T-helper 2 cell treated with Interferon-gamma antibody and Interleukin-4, amounts not matched to agents 5 μg/mL and 100 μg/mL, for 36 hours (primary cell): ENCODE data around the gene FOXP3.

ENCODE experiments used
- DNase-seq: peaks from one replicate; pipeline ENCODE4 v3.0.0; 2021; ENCODE audit warnings: low spot score
- H3K27ac Mint-ChIP-seq: one replicate; pipeline ENCODE4 v1.8.0; 2021; ENCODE audit warnings: mild to moderate bottlenecking, mixed read lengths
- H3K27me3 Mint-ChIP-seq: one replicate; pipeline ENCODE4 v1.8.0; 2021; ENCODE audit warnings: low read depth, mixed read lengths
- H3K36me3 Mint-ChIP-seq: one replicate; pipeline ENCODE4 v1.8.0; 2021; ENCODE audit warnings: low read depth, mixed read lengths
- H3K4me1 Mint-ChIP-seq: one replicate; pipeline ENCODE4 v1.8.0; 2021; ENCODE audit warnings: low read depth, mixed read lengths
- H3K4me3 Mint-ChIP-seq: one replicate; pipeline ENCODE4 v1.8.0; 2022; ENCODE audit warnings: mild to moderate bottlenecking, moderate library complexity, mixed read lengths
- H3K9me3 Mint-ChIP-seq: one replicate; pipeline ENCODE4 v1.8.0; 2021; ENCODE audit warnings: mixed read lengths

FOXP3 gene

DNA sequence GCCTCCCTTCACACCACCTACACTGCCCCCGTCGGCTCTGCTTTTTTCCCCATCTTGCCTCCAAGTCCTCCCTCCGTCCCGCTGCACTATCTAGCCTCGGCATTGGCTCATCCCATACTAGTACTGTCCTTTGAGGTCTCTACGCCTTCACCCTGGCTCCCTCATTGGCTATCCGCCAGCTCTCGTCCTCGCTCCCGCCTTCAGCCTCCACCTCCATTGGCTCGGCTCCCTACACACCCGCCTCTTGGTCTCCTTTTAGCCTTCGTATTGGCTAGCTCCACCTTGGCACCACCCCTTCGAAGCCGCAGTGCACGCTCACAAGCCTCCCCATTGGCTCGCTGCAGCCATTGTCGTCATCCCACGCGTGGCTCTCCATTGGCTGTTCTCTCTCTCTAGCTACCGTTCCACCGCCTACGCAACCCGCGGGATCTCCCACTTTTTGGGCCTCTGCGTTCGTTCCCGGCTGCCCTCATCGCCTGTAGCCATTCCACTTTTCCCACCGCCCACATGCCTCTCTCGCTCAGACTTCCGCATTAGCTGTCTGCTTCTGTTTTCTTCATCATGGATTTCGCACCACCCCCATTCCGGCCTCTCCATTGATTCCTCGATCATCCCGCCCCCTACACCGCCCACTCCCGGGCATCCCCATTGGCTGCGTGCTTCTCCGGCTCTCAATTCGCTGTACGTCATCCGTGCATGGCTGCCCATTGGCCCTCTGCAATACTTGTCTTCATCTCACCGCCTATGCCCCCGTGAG lies 4.7 kb upstream of the FOXP3 start:
- H3K36me3 Mint-ChIP-seq: peaks cover 21% of the 10 kb centered on the region
- H3K4me3 Mint-ChIP-seq: peak overlapping the region; percentile 98
- no peaks in the 10 kb centered on the region for H3K9me3 Mint-ChIP-seq
- H3K27me3 Mint-ChIP-seq: no peaks in the 10 kb centered on the region
- DNase-seq: peak; percentile 94
- H3K4me1 Mint-ChIP-seq: peaks cover 39% of the 10 kb centered on the region
- peak overlapping the region; percentile 100 for H3K27ac Mint-ChIP-seq

- peaks cover 39% of the 10 kb centered on the region for H3K4me1 Mint-ChIP-seq
- H3K4me3 Mint-ChIP-seq: peak overlapping the region; percentile 98
- H3K9me3 Mint-ChIP-seq: no peaks in the 10 kb centered on the region
- DNase-seq: no peak
- peaks cover 17% of the 10 kb centered on the region for H3K36me3 Mint-ChIP-seq
- H3K27ac Mint-ChIP-seq: peak overlapping the region; percentile 100
- H3K27me3 Mint-ChIP-seq: no peaks in the 10 kb centered on the region
Observed at GRCh38 chrX:49268702-49269009, 4.1 kb upstream of the FOXP3 start.

GRCh38 chrX:49266523-49267445 lies 2.3 kb upstream of the FOXP3 start:
- Mint-ChIP-seq H3K27me3 (no peaks in the 10 kb centered on the region), H3K4me1 (peaks cover 39% of the 10 kb centered on the region), H3K27ac (peak overlapping the region; percentile 41), H3K4me3 (peak overlapping the region; percentile 98), H3K36me3 (peaks cover 15% of the 10 kb centered on the region), H3K9me3 (no peaks in the 10 kb centered on the region)
- DNase-seq: no peak

- no peak for DNase-seq
- peaks cover 38% of the 10 kb centered on the region for H3K4me1 Mint-ChIP-seq
- H3K36me3 Mint-ChIP-seq: peaks cover 13% of the 10 kb centered on the region
- no peaks in the 10 kb centered on the region for H3K27me3 Mint-ChIP-seq
- peak overlapping the region; percentile 53 for H3K27ac Mint-ChIP-seq
- no peaks in the 10 kb centered on the region for H3K9me3 Mint-ChIP-seq
- H3K4me3 Mint-ChIP-seq: peak overlapping the region; percentile 80
Observed at GRCh38 chrX:49263631-49264030, 879 bp downstream of the FOXP3 start.

DNA sequence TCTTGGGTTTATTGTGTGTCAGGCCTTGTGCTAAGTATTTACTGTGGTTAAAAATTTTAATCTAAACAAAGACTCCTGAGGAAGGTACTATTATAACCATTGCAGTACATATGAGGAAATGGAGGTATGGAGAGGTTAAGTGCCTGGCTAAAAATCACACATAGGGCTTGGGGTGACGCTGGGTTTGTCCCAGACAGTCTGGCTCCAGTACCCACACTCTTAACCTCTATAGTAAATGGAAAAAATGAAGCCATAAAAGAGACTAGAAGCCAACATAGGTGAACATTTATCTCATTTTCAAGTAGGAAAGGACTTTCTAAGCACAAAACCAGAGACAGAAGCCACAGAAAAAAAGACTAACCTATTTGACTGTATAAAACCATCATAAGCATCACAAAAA lies 1.9 kb downstream of the FOXP3 start:
- peak overlapping the region; percentile 68 for H3K4me3 Mint-ChIP-seq
- H3K9me3 Mint-ChIP-seq: no peaks in the 10 kb centered on the region
- DNase-seq: no peak
- H3K36me3 Mint-ChIP-seq: peaks cover 13% of the 10 kb centered on the region
- peaks cover 34% of the 10 kb centered on the region for H3K4me1 Mint-ChIP-seq
- H3K27me3 Mint-ChIP-seq: no peaks in the 10 kb centered on the region
- no peak overlapping the region for H3K27ac Mint-ChIP-seq

DNA sequence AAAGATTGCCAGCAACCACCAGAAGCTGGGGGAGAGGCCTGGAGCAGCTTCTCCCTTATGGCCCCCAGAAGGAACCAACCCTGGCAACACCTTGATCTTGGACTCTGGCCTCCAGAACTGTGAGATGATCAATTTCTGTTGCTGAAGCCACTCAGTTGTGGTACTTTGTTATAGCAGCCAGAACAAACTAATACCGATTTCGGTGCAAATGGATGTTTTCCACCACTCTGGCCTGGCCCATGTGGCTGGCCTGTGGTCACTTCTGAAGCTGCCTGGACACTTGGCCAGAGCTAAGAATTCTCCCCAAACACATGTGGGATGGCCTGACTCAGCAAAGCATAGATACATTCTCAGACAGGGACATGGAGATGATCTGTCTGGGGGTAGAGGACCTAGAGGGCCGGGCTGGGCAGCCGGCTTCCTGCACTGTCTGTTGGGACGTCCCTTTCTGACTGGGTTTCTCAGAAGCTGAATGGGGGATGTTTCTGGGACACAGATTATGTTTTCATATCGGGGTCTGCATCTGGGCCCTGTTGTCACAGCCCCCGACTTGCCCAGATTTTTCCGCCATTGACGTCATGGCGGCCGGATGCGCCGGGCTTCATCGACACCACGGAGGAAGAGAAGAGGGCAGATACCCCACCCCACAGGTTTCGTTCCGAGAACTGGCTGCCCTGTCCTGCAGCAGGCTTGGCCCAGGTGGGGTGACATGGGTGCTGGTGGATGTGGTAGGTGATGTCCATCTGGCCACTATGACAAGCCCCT lies 4.1 kb downstream of the FOXP3 start:
- peaks cover 14% of the 10 kb centered on the region for H3K36me3 Mint-ChIP-seq
- no peak for DNase-seq
- H3K27me3 Mint-ChIP-seq: no peaks in the 10 kb centered on the region
- no peaks in the 10 kb centered on the region for H3K9me3 Mint-ChIP-seq
- peak overlapping the region; percentile 55 for H3K27ac Mint-ChIP-seq
- H3K4me3 Mint-ChIP-seq: no peak overlapping the region
- H3K4me1 Mint-ChIP-seq: peaks cover 34% of the 10 kb centered on the region

- peak overlapping the region; percentile 10 for H3K27ac Mint-ChIP-seq
- H3K27me3 Mint-ChIP-seq: no peaks in the 10 kb centered on the region
- no peak overlapping the region for H3K4me3 Mint-ChIP-seq
- H3K4me1 Mint-ChIP-seq: peaks cover 24% of the 10 kb centered on the region
- no peaks in the 10 kb centered on the region for H3K9me3 Mint-ChIP-seq
- no peak for DNase-seq
- H3K36me3 Mint-ChIP-seq: peaks cover 14% of the 10 kb centered on the region
Observed at GRCh38 chrX:49258749-49259124, 5.8 kb downstream of the FOXP3 start.

GRCh38 chrX:49257846-49258748 lies 6.4 kb downstream of the FOXP3 start:
- H3K4me3 Mint-ChIP-seq: peak overlapping the region; percentile 5
- H3K4me1 Mint-ChIP-seq: peaks cover 23% of the 10 kb centered on the region
- no peaks in the 10 kb centered on the region for H3K9me3 Mint-ChIP-seq
- H3K27ac Mint-ChIP-seq: no peak overlapping the region
- no peaks in the 10 kb centered on the region for H3K27me3 Mint-ChIP-seq
- H3K36me3 Mint-ChIP-seq: peaks cover 14% of the 10 kb centered on the region
- no peak for DNase-seq

DNA sequence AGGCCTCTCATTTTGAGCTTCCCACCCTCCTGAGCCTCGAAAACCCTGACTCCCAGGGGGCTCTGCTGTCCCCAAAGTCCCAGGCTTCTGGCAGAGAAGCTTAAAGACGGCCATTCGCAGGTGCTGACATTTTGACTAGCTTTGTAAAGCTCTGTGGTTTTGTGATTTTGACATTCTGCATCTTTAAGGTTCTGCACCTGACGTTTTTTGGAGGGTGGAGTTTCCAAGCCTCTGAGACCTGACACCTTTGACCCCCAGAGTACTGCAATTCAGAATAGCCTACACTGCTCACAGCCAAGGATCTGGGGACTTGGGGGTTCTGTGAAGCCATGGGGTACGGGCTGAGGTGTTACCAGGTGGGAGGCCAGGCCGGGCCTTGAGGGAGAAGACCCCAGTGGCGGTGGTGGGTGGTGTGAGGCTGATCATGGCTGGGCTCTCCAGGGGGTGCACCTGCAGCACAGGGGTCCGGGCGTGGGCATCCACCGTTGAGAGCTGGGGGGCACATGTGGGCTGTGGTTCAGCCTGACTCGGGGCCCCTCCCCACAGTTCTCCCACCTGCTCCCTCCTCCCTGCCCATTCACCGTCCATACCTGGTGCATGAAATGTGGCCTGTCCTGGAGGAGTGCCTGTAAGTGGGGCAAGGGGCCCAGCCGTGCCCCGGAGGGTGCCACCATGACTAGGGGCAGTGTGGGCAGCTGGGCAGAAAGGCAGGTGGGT lies 7.3 kb downstream of the FOXP3 start:
- Mint-ChIP-seq H3K4me3 (no peak overlapping the region), H3K36me3 (peaks cover 19% of the 10 kb centered on the region), H3K27me3 (no peaks in the 10 kb centered on the region), H3K27ac (no peak overlapping the region), H3K4me1 (peaks cover 18% of the 10 kb centered on the region), H3K9me3 (no peaks in the 10 kb centered on the region)
- DNase-seq: no peak

- Mint-ChIP-seq H3K27me3 (no peaks in the 10 kb centered on the region), H3K36me3 (peaks cover 17% of the 10 kb centered on the region), H3K9me3 (no peaks in the 10 kb centered on the region), H3K4me3 (no peak overlapping the region), H3K27ac (no peak overlapping the region), H3K4me1 (peaks cover 15% of the 10 kb centered on the region)
- no peak for DNase-seq
Observed at GRCh38 chrX:49256268-49256995, 8.1 kb downstream of the FOXP3 start.

- no peak for DNase-seq
- Mint-ChIP-seq H3K27me3 (no peaks in the 10 kb centered on the region), H3K4me3 (no peak overlapping the region), H3K27ac (no peak overlapping the region), H3K4me1 (peaks cover 16% of the 10 kb centered on the region), H3K9me3 (no peaks in the 10 kb centered on the region), H3K36me3 (peaks cover 20% of the 10 kb centered on the region)
Observed at GRCh38 chrX:49254639-49255038, 9.9 kb downstream of the FOXP3 start.

DNA sequence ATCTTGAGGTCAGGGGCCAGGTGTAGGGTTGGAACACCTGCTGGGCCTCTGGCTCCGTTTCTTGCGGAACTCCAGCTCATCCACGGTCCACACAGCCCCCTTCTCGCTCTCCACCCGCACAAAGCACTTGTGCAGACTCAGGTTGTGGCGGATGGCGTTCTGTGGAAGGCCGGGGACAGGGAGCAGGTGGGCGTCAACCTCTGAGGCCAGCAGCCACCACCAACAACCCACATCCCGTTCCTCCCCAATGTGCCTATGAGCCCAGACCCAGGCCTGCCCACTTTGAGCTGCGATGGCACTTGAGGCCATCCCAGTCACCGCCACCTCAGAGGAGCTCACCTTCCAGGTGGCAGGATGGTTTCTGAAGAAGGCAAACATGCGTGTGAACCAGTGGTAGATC lies 13.2 kb downstream of the FOXP3 start:
- no peak for DNase-seq
- Mint-ChIP-seq H3K27ac (no peak overlapping the region), H3K9me3 (no peaks in the 10 kb centered on the region), H3K36me3 (peaks cover 22% of the 10 kb centered on the region), H3K4me1 (peaks cover 5% of the 10 kb centered on the region), H3K4me3 (no peak overlapping the region), H3K27me3 (no peaks in the 10 kb centered on the region)
